Right kidney (tissue), 1 donor: ENCODE results near the gene KIR3DL2.
"Not testable (repeated sequence)": the region's sequence is repeated elsewhere in the genome, so short reads cannot be mapped to it uniquely, and the experiment has no call there.

Experiments used
- DNase-seq: peaks from one replicate; pipeline ENCODE4 v3.0.0-alpha.2; 2016

Gene KIR3DL2

GRCh38 chr19:54871696-54872095, 21.5 kb downstream of the KIR3DL2 start:
- no peak for DNase-seq

DNA sequence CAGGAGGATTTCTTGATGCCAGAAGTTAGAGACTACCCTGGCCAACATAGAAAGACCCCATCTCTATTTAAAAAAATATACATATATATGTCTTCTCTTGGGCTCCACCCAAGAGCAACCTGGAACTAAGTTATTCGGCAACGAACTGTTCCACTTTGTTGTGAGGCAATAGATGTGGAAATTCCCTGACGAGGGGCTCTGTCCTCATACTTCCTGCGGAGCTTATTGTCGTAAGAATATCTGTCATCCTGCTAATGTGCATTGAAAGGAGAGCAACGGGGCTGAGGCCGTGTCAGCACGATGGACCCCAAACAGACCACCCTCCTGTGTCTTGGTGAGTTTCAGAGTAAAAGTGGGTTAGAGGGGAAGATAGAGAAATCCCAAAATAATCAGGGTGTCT, 23.7 kb downstream of the KIR3DL2 start, which contains the start of gene FCAR:
TSS of gene FCAR (plus strand) at position 246 of the 400 bp plus-strand sequence. CDS start at position 301, 55 bp downstream.
- no peak for DNase-seq

DNA sequence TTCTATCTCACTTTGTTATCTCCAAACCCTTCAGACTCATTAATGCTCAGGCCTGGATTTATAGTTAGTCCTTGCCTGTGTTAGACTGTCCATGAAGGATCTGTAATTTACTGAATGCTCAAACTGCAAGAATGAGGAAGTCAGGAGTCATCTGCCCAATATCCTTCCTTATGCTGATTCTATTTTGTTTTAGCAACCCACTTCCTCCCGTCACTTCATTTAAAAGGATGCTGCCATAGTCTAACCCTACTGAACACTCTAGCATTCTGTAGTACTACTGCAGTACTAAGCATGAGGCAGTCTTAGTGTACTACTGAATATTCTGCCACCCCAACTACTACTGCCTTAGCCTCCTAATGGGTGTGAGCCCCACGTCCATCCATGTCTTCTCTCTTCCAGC, 25.3 kb downstream of the KIR3DL2 start:
- DNase-seq, result no peak

DNA sequence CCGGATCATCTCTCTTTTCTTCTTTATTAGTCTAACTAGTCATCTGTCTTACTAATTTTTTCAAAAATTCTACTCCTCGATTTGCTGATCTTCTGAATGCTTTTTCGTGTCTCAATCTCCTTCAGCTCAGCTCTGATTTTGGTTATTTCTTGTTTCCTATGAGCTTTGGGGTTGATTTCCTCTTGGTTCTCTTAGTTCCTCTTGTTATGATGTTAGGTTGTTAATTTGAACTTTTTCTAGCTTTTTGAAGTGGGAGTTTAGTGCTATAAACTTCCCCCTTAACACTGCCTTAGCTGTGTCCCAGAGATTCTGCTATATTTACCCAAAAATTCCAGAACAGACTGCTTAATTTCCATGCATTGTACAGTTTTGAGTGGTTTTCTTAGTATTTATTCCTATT, 27.2 kb downstream of the KIR3DL2 start:
- DNase-seq, result no peak

DNA sequence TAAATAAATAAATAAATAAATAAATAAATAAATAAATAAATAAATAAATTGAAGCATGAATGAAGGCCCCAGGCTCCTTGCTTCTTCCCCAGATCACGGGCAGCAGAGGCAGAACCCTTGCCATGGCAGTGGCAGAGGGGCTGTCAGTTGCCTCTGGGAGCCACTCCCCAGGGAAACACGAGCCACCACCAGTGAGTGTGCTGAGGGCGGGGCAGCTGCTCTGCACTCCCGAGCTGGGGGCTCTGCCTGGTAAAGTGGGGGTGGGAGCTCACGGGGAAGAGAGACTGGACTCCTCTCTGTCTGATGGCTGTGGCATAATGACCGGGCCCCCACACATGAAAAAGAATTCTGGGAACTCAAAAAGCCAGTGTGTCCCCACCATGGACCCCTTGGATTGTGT, 31.6 kb downstream of the KIR3DL2 start:
- no peak for DNase-seq

- no peak for DNase-seq
These were observed 32.5 kb downstream of the KIR3DL2 start for GRCh38 chr19:54882758-54883157.

- no peak for DNase-seq
These were observed 33.0 kb downstream of the KIR3DL2 start for GRCh38 chr19:54883228-54883627.

DNA sequence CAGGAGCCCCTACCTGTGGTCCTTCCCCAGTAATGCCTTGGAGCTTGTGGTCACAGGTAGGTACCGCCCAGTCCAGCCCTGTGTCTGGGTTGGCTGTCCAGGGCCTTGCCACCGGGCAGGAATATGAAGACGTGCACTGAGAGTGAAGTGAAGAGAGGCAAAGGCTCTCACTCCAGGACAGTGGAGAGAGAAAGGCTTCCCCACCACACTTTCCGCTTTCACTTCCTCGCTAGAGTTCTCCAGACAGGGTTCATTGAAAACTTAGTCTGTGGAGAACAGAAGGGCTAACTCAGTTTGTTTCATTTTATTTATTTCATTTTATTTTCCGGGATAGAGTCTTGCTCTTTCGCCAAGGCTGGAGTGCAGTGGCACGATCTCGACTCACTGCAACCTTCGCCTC, 38.0 kb downstream of the KIR3DL2 start:
- DNase-seq, result no peak

DNA sequence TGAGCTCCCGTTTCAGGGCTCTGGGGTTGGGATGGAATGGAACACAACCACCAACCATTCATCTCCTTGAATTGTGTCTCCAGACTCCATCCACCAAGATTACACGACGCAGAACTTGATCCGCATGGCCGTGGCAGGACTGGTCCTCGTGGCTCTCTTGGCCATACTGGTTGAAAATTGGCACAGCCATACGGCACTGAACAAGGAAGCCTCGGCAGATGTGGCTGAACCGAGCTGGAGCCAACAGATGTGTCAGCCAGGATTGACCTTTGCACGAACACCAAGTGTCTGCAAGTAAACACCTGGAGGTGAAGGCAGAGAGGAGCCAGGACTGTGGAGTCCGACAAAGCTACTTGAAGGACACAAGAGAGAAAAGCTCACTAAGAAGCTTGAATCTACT, 39.3 kb downstream of the KIR3DL2 start:
- no peak for DNase-seq

DNA sequence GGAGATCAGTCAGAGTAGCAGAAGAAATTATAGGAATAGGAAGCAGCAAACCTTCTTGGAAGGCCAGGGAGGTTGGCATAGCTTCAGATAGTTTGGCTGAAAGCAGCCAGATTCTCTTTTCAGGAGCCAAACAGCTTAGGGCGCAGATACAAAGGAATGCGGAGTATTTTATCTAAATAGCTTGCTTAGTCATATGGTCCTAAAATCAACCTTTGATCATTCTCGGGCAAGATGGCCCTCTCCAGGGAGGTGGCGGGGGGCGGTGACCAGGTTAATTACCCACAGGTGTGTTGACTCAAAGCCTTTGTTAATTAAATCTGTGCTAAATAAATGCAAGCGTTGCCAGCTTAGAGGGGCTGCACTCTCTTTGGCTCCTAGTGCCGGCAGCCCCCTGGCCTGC, 43.2 kb downstream of the KIR3DL2 start:
- DNase-seq, result no peak

DNA sequence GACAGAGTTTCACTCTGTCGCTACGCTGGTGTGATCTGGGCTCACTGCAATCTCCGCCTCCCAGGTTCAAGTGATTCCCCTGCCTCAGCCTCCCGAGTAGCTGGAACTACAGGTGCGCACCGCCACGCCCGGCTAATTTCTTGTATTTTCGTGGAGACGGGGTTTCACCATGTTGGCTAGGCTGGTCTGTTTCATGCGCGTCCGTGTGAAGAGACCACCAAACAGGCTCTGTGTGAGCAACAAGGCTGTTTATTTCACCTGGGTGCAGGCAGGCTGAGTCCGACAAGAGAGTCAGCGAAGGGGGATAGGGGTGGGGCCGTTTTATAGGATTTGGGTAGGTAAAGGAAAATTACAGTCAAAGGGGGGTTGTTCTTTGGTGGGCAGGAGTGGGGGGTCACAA, 43.9 kb downstream of the KIR3DL2 start:
- DNase-seq, result not testable (repeated sequence)

GRCh38 chr19:54896036-54896435, 45.8 kb downstream of the KIR3DL2 start:
- DNase-seq, result no peak

DNA sequence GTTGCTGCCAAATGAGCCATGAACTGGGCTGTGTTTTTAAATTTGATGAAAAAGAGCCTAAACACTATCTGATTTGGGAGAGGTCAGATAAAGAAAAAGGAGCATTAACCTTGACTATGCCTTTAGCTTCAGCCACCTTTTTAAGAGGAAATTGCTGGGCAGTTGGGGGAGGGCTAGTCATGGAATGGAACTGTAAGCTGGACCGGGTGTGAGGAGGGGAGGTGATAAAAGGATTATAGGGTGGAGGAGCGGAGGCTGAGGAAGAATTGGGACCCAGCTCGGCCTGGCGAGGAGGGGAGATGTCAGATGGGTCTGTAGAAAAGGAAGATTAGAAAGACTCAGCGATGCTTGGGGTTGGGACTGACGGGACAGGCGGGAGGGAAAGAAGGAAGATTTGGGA, 48.4 kb downstream of the KIR3DL2 start:
- not testable (repeated sequence) for DNase-seq

- not testable (repeated sequence) for DNase-seq
These were observed 49.4 kb downstream of the KIR3DL2 start for GRCh38 chr19:54899646-54900045.

GRCh38 chr19:54901153-54901552, 50.9 kb downstream of the KIR3DL2 start:
- not testable (repeated sequence) for DNase-seq

DNA sequence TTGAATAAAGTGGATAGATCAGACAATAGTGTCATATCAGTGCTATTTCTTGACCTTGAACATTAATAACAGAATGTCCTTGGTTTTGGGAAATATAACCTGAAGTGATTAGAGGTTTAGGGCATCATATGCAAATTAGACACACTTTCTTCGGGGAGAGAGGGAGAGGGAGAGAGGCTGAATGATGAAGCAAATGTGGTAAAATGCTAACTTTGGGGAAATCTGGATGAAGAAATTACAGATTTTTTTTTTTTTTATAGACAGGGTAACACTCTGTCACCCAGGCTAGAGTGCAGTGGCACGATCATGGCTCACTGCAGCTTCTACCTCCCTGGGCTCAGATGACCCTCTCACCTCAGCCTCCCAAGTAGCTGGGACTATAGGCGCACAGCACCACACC, 51.8 kb downstream of the KIR3DL2 start:
- no peak for DNase-seq

DNA sequence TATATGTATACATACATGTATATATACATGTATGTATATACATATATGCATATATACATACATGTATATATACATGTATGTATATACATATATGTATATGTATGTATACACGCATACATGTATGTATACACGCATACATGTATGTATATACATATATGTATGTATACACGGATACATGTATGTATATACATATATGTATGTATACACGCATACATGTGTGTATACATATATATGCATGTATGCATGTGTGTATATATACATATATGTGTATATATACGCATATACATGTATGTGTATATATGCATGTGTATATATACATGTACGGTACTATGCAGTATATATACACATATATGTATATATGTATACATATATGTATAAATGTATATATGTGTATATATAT, 53.1 kb downstream of the KIR3DL2 start:
- no peak for DNase-seq

GRCh38 chr19:54904261-54904660, 54.0 kb downstream of the KIR3DL2 start:
- not testable (repeated sequence) for DNase-seq

DNA sequence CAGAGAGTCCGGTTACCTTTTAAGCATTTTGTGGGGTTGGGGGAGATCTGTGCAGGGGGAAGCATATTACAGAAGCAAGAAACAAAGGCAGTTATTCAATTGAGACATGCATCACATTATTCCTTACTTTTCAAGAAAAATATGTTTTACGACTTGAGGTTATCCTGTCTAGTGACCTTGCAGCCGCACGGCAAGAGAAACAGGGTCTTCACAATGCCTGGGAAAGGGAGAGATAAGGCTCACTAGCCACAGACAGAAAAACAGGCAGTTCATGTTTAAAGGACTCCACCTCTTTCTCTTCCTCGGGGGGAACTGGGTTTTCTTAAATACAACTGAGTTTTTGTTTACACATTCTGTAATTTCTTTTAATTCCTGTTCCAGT, 55.2 kb downstream of the KIR3DL2 start:
- DNase-seq, result no peak

GRCh38 chr19:54905803-54906511, 55.7 kb downstream of the KIR3DL2 start, which contains the start of gene NCR1:
TSS of gene NCR1 (plus strand) at chr19:54906148. CDS start at chr19:54906188, 40 bp downstream.
- DNase-seq, result no peak

GRCh38 chr19:54906819-54907218, 56.6 kb downstream of the KIR3DL2 start:
- DNase-seq, result no peak

- not testable (repeated sequence) for DNase-seq
These were observed 57.7 kb downstream of the KIR3DL2 start for GRCh38 chr19:54907899-54908298.
